Measurements from ENCODE around the gene PSME1. TPM values are rescaled to one million over a fixed set of nuclear protein-coding genes. Genes with fewer than 3 reads are reported as not detected.
A peak's percentile ranks its signal among the peaks of the same experiment; 100 is the strongest.

The PSME1 gene
- total and polyA plus RNA-seq, 2 of the 13 experiments (the other 11 are each of a cell fraction or from before 2014, with no cell fraction given): 159 to 608 TPM

GRCh38 chr14:24141097-24141880, 5.3 kb downstream of the PSME1 start, which contains the start of gene EMC9 (continued):
- TF ChIP-seq ZKSCAN1 (IDR thresholded peaks at IDR 0.05; ENCODE audit: low read length) (peak; percentile 26), ZNF737 (CRISPR knock-in tag; IDR thresholded peaks at IDR 0.05; ENCODE audit: borderline replicate concordance) (no peak), JUNB (CRISPR knock-in tag; IDR thresholded peaks at IDR 0.05; ENCODE audit: borderline replicate concordance) (no peak), ZNF282 (IDR thresholded peaks at IDR 0.05; ENCODE audit: partially characterized antibody) (no peak), ZNF841 (CRISPR knock-in tag; IDR thresholded peaks at IDR 0.05; ENCODE audit: borderline replicate concordance) (no peak), PLSCR1 (CRISPR knock-in tag; IDR thresholded peaks at IDR 0.05; ENCODE audit: borderline replicate concordance) (no peak), MAZ (IDR thresholded peaks at IDR 0.05; ENCODE audit: borderline replicate concordance, low read depth, low read length) (peak; percentile 61; the same call in 1 of the 2 replicates), MAZ (CRISPR knock-in tag; IDR thresholded peaks at IDR 0.05; ENCODE audit: low read depth) (peak; percentile 95), ZNF616 (CRISPR knock-in tag; IDR thresholded peaks at IDR 0.05; ENCODE audit: low read depth) (no peak; the same call in none of the 2 replicates), ZNF543 (CRISPR knock-in tag; IDR thresholded peaks at IDR 0.05) (peak; percentile 98), RARG (CRISPR knock-in tag; IDR thresholded peaks at IDR 0.05; ENCODE audit: low read depth) (peak; percentile 97), MTERF4 (CRISPR knock-in tag; IDR thresholded peaks at IDR 0.05) (no peak), HMG20B (CRISPR knock-in tag; conservative IDR thresholded peaks at IDR 0.05) (peak; percentile 81), ATF7-NPFF (CRISPR knock-in tag; IDR thresholded peaks at IDR 0.05; ENCODE audit: low read depth) (peak; percentile 96), IRX3 (CRISPR knock-in tag; IDR thresholded peaks at IDR 0.05; ENCODE audit: borderline replicate concordance, low read depth) (peak; percentile 93; the same call in 1 of the 2 replicates), RFXANK (CRISPR knock-in tag; IDR thresholded peaks at IDR 0.05) (peak; percentile 96), SRSF9 (IDR thresholded peaks at IDR 0.05; ENCODE audit: borderline replicate concordance, insufficient read depth, low read depth, low read length, poor library complexity, severe bottlenecking) (no peak), NR2F2 (IDR thresholded peaks at IDR 0.05; ENCODE audit: borderline replicate concordance, low read depth) (no peak), PRPF4 (IDR thresholded peaks at IDR 0.05; ENCODE audit: low read depth, low read length, poor library complexity, severe bottlenecking) (peak; percentile 92), TAF15 (IDR thresholded peaks at IDR 0.05; ENCODE audit: low read depth, low read length, poor library complexity, severe bottlenecking) (peak; percentile 93), ZNF567 (CRISPR knock-in tag; IDR thresholded peaks at IDR 0.05; ENCODE audit: borderline replicate concordance) (no peak; the same call in 1 of the 2 replicates)
- TF ChIP-seq, protein P1, sequence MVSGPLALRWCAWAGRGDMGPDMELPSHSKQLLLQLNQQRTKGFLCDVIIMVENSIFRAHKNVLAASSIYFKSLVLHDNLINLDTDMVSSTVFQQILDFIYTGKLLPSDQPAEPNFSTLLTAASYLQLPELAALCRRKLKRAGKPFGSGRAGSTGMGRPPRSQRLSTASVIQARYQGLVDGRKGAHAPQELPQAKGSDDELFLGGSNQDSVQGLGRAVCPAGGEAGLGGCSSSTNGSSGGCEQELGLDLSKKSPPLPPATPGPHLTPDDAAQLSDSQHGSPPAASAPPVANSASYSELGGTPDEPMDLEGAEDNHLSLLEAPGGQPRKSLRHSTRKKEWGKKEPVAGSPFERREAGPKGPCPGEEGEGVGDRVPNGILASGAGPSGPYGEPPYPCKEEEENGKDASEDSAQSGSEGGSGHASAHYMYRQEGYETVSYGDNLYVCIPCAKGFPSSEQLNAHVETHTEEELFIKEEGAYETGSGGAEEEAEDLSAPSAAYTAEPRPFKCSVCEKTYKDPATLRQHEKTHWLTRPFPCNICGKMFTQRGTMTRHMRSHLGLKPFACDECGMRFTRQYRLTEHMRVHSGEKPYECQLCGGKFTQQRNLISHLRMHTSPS (CRISPR knock-in tag; IDR thresholded peaks at IDR 0.05; ENCODE audit: low read depth): peak; percentile 81
- TF ChIP-seq, protein P2, sequence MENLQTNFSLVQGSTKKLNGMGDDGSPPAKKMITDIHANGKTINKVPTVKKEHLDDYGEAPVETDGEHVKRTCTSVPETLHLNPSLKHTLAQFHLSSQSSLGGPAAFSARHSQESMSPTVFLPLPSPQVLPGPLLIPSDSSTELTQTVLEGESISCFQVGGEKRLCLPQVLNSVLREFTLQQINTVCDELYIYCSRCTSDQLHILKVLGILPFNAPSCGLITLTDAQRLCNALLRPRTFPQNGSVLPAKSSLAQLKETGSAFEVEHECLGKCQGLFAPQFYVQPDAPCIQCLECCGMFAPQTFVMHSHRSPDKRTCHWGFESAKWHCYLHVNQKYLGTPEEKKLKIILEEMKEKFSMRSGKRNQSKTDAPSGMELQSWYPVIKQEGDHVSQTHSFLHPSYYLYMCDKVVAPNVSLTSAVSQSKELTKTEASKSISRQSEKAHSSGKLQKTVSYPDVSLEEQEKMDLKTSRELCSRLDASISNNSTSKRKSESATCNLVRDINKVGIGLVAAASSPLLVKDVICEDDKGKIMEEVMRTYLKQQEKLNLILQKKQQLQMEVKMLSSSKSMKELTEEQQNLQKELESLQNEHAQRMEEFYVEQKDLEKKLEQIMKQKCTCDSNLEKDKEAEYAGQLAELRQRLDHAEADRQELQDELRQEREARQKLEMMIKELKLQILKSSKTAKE (CRISPR knock-in tag; IDR thresholded peaks at IDR 0.05; ENCODE audit: borderline replicate concordance): no peak

Measured in HepG2 (cell line).